Stimulated activated CD8-positive, alpha-beta memory T cell treated with anti-CD3 and anti-CD28 coated beads, Interleukin-12 subunit alpha, Interleukin-12 subunit beta, amount 100 ng/mL, for 24 hours (primary cell): ENCODE results near the gene TMEM163.

ENCODE experiments used
- DNase-seq: peaks from one replicate; pipeline ENCODE4 v3.0.0-alpha.2; 2020; ENCODE audit errors: extremely low read depth

TMEM163 gene

GRCh38 chr2:134435936-134436335 lies 282.9 kb downstream of the TMEM163 start:
- DNase-seq: no peak

GRCh38 chr2:134435505-134435904 lies 283.3 kb downstream of the TMEM163 start:
- no peak for DNase-seq

- DNase-seq: no peak
Measured at GRCh38 chr2:134433979-134434378, 284.8 kb downstream of the TMEM163 start.

GRCh38 chr2:134433469-134433868 lies 285.3 kb downstream of the TMEM163 start:
- no peak for DNase-seq

- DNase-seq: no peak
Measured at GRCh38 chr2:134432435-134432883, 286.3 kb downstream of the TMEM163 start.

GRCh38 chr2:134431838-134432434 lies 286.9 kb downstream of the TMEM163 start:
- no peak for DNase-seq

DNA sequence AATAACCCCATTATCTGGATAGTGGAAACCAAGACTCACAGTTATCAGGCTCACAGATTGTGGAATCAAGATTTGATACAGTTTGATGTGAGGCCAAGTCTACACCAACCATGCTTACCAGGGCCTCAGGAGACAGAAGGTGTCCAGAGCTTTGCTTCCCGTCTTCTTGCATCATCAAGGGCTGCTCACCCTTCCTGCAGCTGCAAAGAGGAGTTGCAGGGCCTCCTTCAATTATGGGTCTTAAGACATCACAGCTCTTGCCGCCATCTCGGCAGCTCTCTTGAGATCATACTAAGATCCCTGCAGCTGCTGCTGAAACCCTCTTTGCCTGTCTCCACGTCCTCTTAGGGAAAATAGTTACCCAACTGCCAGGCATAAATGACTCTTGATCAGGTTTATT lies 288.9 kb downstream of the TMEM163 start:
- DNase-seq: no peak

- no peak for DNase-seq
Measured at GRCh38 chr2:134426721-134427120, 292.1 kb downstream of the TMEM163 start.

DNA sequence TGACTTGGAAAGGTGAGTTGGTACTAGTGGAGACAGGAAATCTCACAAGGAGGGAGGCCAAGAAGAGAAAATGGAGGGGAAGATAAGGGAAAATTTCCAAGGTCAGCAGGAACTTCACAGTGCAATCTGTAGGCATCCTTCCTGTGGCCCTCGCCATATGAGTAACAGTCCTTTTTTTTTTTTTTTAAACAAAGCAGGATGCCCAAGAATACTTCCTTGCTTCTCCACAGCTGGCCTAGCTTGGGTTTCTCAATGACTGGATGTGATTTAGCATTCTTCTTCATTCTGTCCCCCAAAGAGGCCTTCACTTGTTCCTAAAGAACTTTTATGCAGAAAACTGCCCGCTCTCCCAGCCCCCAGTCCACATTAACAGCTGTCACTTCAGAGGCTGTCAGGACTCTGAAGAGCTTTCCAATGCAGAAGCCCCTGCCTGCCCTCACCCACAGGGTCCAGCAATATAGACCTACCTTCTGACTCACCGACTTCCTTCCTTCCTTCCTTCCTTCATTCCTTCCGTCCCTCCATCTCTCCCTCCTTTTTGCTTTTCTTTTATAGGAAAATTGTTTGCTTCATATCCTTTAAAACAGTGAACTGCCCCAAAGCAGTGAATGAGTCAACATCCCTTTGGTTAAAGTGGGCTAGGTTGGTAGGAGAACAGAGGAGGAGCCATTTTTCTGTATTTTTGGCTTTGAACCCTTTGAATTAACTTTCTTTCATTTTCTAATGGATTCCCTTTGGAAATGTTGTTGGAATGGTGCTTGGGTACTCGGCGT lies 292.9 kb downstream of the TMEM163 start:
- DNase-seq: no peak

- no peak for DNase-seq
Measured at GRCh38 chr2:134421556-134422328, 297.1 kb downstream of the TMEM163 start.

DNA sequence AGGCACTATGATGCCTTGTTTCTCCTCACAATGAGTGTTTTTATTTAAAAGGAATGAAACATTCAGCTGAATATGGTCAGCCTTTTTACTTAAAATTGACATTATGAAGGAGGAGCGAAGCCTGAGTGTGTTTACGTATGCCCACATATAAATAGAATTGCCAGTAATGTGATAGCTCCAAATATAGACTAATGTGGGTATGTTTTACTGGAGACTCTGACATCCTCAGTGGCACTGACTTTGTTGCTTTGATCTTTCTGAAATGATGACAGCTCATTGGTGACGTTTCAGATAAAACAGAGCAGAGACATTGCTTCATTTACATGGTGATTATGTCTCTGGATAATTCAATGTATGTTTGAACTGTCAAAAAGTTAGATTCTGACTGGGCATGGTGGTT lies 297.9 kb downstream of the TMEM163 start:
- no peak for DNase-seq

GRCh38 chr2:134420259-134420658 lies 298.5 kb downstream of the TMEM163 start:
- DNase-seq: no peak

DNA sequence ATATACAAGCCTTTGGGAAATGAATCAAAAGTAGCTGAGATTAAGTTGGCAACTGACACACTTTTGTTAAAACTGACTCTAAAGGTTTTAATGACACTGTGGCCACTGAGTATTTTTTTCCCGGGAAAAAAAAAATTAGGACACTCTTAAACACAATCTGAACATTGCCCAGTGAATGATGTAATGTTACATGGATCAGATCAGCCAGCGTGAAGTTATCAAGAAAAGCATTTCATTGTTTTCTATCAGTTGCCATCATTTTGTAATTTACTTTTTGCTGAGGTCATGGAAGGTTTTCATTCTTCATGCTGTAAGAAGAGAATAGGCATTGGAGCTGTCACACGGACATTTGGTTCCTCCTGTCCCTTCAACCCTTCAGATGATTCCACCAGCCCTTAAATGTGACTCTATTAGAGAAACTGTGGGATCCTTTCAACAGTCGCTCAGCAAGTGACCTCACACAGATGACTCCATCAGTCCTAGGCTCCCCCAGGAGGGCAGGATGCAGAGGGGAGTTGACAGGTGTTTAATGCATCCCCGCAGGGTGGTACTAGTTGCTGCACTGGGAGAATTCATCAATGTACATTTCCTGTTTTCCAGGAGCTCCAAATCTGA lies 300.7 kb downstream of the TMEM163 start:
- no peak for DNase-seq

- no peak for DNase-seq
Measured at GRCh38 chr2:134416637-134417036, 302.2 kb downstream of the TMEM163 start.

DNA sequence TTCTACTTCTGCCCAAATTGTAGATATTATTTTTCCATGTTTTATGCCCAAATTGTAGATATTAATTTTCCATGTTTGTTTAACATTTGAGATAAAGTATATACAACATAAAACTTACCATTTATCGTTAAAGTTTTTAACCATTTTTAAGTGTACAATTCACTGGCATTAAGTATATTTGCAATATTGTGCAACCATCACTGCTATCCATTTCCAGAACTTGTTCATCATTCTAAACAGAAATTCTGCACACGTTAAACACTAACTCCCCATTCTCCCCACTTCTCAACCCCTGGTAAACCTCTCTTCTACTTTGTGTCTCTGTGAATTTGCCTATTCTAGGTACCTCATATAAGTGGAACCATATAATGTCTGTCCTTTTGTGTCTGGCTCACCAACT lies 302.8 kb downstream of the TMEM163 start:
- DNase-seq: no peak

DNA sequence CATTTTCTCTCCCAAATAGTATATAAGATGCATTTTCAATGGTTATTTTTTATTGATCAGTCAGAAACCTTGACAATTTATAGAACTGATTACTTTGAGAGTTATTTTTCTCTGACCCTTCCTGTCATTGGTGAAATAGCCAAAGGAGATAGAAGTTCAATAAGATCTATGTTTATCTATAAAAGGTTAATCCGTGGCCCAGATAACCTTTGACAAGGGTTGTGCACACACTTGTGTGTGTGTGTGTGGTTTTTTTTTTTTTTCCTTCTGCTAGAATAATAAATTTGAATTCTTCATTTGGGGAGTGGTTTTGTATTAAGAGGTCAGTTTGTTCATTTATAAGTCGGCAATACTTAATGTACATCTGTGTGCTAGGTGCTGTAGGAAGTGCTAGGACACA lies 304.9 kb downstream of the TMEM163 start:
- no peak for DNase-seq

DNA sequence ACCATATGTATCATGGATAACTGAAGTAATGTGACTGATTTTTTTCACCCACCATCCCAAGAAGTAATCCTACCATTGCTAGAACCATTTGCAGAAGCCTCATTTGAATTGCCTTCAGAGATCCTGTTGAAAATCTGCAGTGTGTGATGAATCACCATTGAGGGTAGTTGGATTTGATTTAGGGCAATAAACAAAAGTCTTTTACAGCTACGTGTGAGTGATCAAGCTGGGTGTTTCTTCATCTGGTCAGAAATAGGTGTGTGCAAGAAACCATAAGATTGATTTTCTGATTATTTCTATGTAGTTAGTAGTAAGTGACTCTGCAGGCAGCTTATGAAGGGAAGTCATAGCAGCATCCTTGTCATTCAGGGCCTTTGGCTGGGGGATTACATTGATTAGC lies 305.4 kb downstream of the TMEM163 start:
- DNase-seq: no peak

DNA sequence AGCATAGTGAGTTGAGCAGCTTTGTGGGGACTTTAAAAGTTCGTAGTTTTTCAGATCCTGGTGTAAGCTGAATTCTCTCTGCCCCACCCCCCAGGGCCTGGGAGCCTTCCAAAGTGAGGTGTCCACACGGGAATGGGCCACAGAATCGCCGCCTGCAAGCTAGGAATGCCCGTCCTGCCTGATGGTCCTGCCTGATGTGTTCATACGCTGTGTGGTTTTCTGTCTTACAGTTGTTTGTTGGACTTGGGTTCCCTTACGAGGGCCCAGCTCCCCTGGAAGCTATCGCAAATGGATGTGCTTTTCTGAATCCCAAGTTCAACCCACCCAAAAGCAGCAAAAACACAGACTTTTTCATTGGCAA lies 306.2 kb downstream of the TMEM163 start:
- no peak for DNase-seq

DNA sequence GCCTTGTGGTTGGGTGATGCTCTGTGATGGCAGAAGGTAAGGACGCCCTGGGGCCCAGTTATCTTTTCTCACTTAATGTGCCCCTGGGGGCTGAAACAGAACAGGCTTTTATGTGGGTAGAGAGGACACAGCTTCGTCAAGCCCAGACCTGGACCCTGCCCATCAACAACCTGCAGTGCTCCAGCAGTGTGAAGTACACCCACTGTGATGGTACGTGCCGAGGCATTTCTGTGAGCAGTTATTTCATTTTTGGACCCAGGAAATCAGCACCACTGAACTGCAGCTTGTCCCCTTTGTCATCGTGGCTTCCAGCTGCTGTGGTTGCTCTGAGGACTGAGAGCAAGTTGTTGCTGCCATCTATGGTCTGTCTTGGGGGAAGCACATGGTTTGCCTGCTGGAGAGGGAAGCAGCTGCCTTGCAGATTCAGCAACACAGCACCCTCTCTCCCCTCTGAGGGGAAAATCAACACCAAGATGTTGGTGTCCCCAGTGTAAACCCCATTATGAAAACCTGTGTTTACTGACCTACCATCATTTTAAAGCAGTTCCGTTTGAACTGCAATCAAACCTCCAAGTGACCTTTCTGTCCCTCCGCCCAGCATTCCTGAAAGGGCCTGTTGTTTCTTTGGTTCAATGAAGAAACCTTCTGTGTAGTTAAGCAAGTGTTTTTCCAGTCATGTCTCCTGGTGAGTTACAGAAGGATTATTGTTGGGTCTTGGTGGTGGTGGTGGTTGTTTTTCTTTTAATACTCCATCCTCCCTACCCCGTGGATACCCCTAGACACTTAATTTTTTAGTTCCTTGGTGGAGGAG lies 306.8 kb downstream of the TMEM163 start:
- DNase-seq: peak; percentile 20

- DNase-seq: no peak
Measured at GRCh38 chr2:134411279-134411827, 307.4 kb downstream of the TMEM163 start.

DNA sequence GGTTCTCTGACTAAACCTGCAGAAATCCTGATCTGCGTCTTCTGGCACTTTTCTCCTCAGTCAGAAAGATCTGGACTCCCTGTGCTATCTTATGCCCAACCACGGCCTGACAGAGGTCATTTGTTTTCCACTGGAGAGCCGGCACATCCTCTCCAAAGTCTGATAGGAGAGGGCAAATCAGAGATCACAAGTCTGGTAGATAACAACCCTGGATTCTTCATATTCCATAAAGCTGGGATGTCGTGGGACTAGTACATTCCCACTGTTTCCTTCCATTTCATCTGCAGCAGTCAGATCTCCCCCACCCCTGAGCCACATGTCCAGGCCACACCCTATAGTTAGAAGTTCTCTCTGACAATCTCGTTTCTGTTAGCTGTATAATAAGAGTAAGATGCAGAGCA lies 308.0 kb downstream of the TMEM163 start:
- DNase-seq: no peak
